Astrocyte (in vitro differentiated cells and primary cell): ENCODE measurements around the gene SDHB. TPM values are rescaled to one million over a fixed set of nuclear protein-coding genes. Genes with fewer than 3 reads are reported as not detected.

Experiments used
- DNase-seq: peaks from one replicate; pipeline ENCODE4 v3.0.0-alpha.2; 2010; ENCODE audit warnings: low read depth
- FAIRE-seq: peaks from 2 replicates; lab custom pipeline; 2011; peaks lifted over from hg19 to GRCh38; lab: Jason Lieb, UNC
- H2AFZ ChIP-seq: 2 replicates; pipeline ENCODE4 v1.6.0; 2012; ENCODE audit warnings: low read depth, low read length, inconsistent platforms
- H3K27ac ChIP-seq: 2 replicates; pipeline ENCODE4 v1.5.1; 2011; ENCODE audit warnings: low read depth, low read length, inconsistent platforms
- H3K27me3 ChIP-seq: 2 replicates; pipeline ENCODE4 v1.6.0; 2011; ENCODE audit warnings: low read length, inconsistent platforms; ENCODE audit not compliant: insufficient read depth
- H3K36me3 ChIP-seq: 2 replicates; pipeline ENCODE4 v1.5.1; 2011; ENCODE audit warnings: low read length, inconsistent platforms; ENCODE audit not compliant: insufficient read depth
- H3K4me1 ChIP-seq: 2 replicates; pipeline ENCODE4 v1.5.1; 2011; ENCODE audit warnings: low read length, inconsistent platforms; ENCODE audit not compliant: insufficient read depth
- H3K4me2 ChIP-seq: 2 replicates; pipeline ENCODE4 v1.6.0; 2012; ENCODE audit warnings: low read length, inconsistent platforms
- H3K4me3 ChIP-seq: 2 replicates; pipeline ENCODE4 v1.5.1; 2011; ENCODE audit warnings: low read depth, mild to moderate bottlenecking, low read length, inconsistent platforms; ENCODE audit not compliant: insufficient read depth
- H3K79me2 ChIP-seq: 2 replicates; pipeline ENCODE4 v1.6.0; 2012; ENCODE audit warnings: mild to moderate bottlenecking, low read length, inconsistent platforms; ENCODE audit not compliant: insufficient read depth
- H3K9ac ChIP-seq: 2 replicates; pipeline ENCODE4 v1.6.0; 2012; ENCODE audit warnings: mild to moderate bottlenecking, low read length, inconsistent platforms
- H3K9me3 ChIP-seq: 2 replicates; pipeline ENCODE4 v1.5.1; 2012; ENCODE audit warnings: low read depth, mild to moderate bottlenecking, low read length, inconsistent platforms; ENCODE audit not compliant: insufficient read depth
- H4K20me1 ChIP-seq: 2 replicates; pipeline ENCODE4 v1.6.0; 2012; ENCODE audit warnings: low read length, inconsistent platforms; ENCODE audit not compliant: insufficient read depth
- H3K27ac Mint-ChIP-seq: one replicate; pipeline ENCODE4 v1.8.0; 2021; ENCODE audit warnings: mild to moderate bottlenecking, mixed read lengths; ENCODE audit not compliant: unreplicated experiment
- H3K27me3 Mint-ChIP-seq: one replicate; pipeline ENCODE4 v1.8.0; 2021; ENCODE audit warnings: low read depth, mixed read lengths; ENCODE audit not compliant: unreplicated experiment
- H3K36me3 Mint-ChIP-seq: one replicate; pipeline ENCODE4 v1.8.0; 2021; ENCODE audit warnings: low read depth, mixed read lengths; ENCODE audit not compliant: unreplicated experiment
- H3K4me1 Mint-ChIP-seq: one replicate; pipeline ENCODE4 v1.8.0; 2021; ENCODE audit warnings: low read depth, mixed read lengths; ENCODE audit not compliant: unreplicated experiment
- H3K4me3 Mint-ChIP-seq: one replicate; pipeline ENCODE4 v1.8.0; 2021; ENCODE audit warnings: mild to moderate bottlenecking, moderate library complexity, mixed read lengths; ENCODE audit not compliant: unreplicated experiment
- H3K9me3 Mint-ChIP-seq: one replicate; pipeline ENCODE4 v1.8.0; 2021; ENCODE audit warnings: mild to moderate bottlenecking, mixed read lengths; ENCODE audit not compliant: unreplicated experiment
- EZH2 ChIP-seq: IDR thresholded peaks from 2 replicates; pipeline ENCODE4 v1.6.1; 2012; ENCODE audit warnings: mild to moderate bottlenecking, low read length, inconsistent platforms; ENCODE audit not compliant: insufficient read depth
- total RNA-seq: library from RNA; stranded (reverse); gene quantifications from 2 replicates; pipeline ENCODE4 v1.2.1, GENCODE V29; 2021
- TF ChIP-seq, protein P1 (sequence below): IDR thresholded peaks from 2 replicates; pipeline ENCODE4 v1.5.1; 2011; ENCODE audit warnings: low read depth, mild to moderate bottlenecking, inconsistent platforms, low read length, moderate library complexity; ENCODE audit not compliant: insufficient read depth

Gene SDHB
- total RNA-seq, 1 donor from 2014 or later = 84.9 TPM

DNA sequence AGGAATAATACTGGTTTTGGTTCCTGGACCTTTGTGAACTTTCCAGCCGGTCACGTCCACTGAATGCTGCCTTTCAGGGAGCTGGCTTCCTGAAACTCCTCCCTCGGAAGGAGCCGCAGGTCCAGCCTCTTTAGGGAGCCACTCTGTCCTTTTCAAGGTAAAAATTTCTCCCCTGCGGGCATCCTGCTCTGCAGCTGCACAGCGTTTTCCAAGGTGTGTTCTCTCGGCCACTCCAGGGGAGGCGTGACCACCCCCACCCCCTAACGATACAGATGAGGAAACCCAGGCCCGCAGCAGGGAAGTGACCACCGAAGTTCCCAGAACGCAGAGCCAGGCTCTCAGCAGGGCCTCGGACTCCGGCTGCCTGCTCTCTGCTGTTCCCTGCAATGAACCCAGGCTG is 44.0 kb upstream of the SDHB start:
- Mint-ChIP-seq H3K4me1 (peaks cover 3% of the 10 kb centered on the region), H3K27me3 (peaks cover 14% of the 10 kb centered on the region), H3K27ac (no peak overlapping the region), H3K9me3 (no peaks in the 10 kb centered on the region), H3K4me3 (no peak overlapping the region), H3K36me3 (no peaks in the 10 kb centered on the region)
- H3K4me1 ChIP-seq = no peaks in the 10 kb centered on the region
- no peaks in the 10 kb centered on the region for H3K9me3 ChIP-seq
- no peak overlapping the region for H3K4me2 ChIP-seq
- no peak overlapping the region for H2AFZ ChIP-seq
- H3K27ac ChIP-seq = no peak overlapping the region
- no peak overlapping the region for H3K4me3 ChIP-seq
- H3K79me2 ChIP-seq = no peaks in the 10 kb centered on the region
- H3K27me3 ChIP-seq = peaks cover 5% of the 10 kb centered on the region
- no peak for TF ChIP-seq EZH2
- TF ChIP-seq, protein P1, sequence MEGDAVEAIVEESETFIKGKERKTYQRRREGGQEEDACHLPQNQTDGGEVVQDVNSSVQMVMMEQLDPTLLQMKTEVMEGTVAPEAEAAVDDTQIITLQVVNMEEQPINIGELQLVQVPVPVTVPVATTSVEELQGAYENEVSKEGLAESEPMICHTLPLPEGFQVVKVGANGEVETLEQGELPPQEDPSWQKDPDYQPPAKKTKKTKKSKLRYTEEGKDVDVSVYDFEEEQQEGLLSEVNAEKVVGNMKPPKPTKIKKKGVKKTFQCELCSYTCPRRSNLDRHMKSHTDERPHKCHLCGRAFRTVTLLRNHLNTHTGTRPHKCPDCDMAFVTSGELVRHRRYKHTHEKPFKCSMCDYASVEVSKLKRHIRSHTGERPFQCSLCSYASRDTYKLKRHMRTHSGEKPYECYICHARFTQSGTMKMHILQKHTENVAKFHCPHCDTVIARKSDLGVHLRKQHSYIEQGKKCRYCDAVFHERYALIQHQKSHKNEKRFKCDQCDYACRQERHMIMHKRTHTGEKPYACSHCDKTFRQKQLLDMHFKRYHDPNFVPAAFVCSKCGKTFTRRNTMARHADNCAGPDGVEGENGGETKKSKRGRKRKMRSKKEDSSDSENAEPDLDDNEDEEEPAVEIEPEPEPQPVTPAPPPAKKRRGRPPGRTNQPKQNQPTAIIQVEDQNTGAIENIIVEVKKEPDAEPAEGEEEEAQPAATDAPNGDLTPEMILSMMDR = no peak
- FAIRE-seq = no peak
- no peaks in the 10 kb centered on the region for H3K36me3 ChIP-seq
- H4K20me1 ChIP-seq = no peaks in the 10 kb centered on the region
- no peak for DNase-seq
- H3K9ac ChIP-seq = no peak overlapping the region

DNA sequence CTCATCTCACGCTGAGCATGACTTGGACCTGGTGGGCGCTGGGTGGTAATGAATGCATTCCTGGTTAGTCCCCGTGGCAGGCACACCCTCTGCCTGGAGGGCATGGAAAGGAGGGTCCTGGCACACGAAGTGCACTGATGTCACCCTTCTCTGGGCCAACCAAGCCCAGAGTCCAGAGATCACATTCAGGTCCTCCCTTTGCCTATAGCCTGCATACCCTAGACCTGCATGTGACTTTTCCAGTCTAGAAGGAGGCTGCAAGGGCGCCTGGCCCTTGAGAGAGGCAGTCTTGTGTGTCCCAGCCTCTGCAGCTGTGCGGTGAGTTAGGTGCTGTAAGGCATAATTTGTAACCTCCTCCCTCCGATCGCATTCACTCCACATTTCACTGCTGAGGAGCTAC is 43.3 kb upstream of the SDHB start:
- no peaks in the 10 kb centered on the region for H3K36me3 Mint-ChIP-seq

DNA sequence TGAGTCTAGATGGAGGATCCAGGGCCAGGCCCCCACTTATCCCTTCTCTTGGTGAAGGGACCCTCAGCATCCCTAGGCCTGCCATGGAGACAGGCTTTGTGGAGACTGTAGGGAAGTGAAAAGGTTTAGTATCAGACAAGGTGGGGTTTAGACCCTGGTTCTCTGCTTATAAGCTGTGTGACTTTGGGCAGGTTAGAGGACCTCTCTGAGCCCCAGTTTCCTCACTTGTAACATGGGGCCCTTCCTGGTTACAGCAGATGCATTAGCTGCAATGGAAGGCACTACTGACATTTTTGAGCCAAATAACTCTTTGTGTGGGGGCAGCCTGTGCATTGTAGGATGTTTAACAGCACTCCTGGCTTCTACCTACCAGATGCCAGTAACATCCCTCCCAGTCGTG is 42.8 kb upstream of the SDHB start:
- DNase-seq (no peak), FAIRE-seq (no peak)
- peaks cover 13% of the 10 kb centered on the region for H3K27me3 Mint-ChIP-seq
- Histone ChIP-seq H2AFZ (no peak overlapping the region), H3K9ac (no peak overlapping the region), H3K27ac (no peak overlapping the region), H3K79me2 (no peaks in the 10 kb centered on the region), H3K27me3 (peaks cover 5% of the 10 kb centered on the region), H4K20me1 (no peaks in the 10 kb centered on the region), H3K4me2 (no peak overlapping the region), H3K9me3 (no peaks in the 10 kb centered on the region), H3K36me3 (no peaks in the 10 kb centered on the region), H3K4me1 (no peaks in the 10 kb centered on the region), H3K4me3 (no peak overlapping the region)
- no peak for TF ChIP-seq EZH2
- TF ChIP-seq, protein P1 = no peak
- H3K4me3 Mint-ChIP-seq = no peak overlapping the region
- H3K36me3 Mint-ChIP-seq = no peaks in the 10 kb centered on the region
- no peak overlapping the region for H3K27ac Mint-ChIP-seq
- peaks cover under 1% of the 10 kb centered on the region for H3K9me3 Mint-ChIP-seq
- peaks cover 3% of the 10 kb centered on the region for H3K4me1 Mint-ChIP-seq

More for the DNA sequence above, 43.3 kb upstream of the SDHB start:
- no peaks in the 10 kb centered on the region for H3K9me3 Mint-ChIP-seq
- Histone ChIP-seq H3K4me2 (no peak overlapping the region), H3K4me1 (no peaks in the 10 kb centered on the region), H3K27ac (no peak overlapping the region), H3K27me3 (peaks cover 5% of the 10 kb centered on the region), H2AFZ (no peak overlapping the region), H3K4me3 (no peak overlapping the region), H3K9ac (no peak overlapping the region), H3K9me3 (no peaks in the 10 kb centered on the region), H4K20me1 (no peaks in the 10 kb centered on the region), H3K79me2 (no peaks in the 10 kb centered on the region), H3K36me3 (no peaks in the 10 kb centered on the region)
- DNase-seq (no peak), FAIRE-seq (no peak)
- H3K4me1 Mint-ChIP-seq = peaks cover 3% of the 10 kb centered on the region
- no peak overlapping the region for H3K4me3 Mint-ChIP-seq
- no peak overlapping the region for H3K27ac Mint-ChIP-seq
- peaks cover 13% of the 10 kb centered on the region for H3K27me3 Mint-ChIP-seq
- TF ChIP-seq, protein P1 = no peak
- TF ChIP-seq EZH2 = no peak
